ENCODE results near the gene GABBR2.
A peak's percentile ranks its signal among the peaks of the same experiment; 100 is the strongest.

Gene GABBR2

DNA sequence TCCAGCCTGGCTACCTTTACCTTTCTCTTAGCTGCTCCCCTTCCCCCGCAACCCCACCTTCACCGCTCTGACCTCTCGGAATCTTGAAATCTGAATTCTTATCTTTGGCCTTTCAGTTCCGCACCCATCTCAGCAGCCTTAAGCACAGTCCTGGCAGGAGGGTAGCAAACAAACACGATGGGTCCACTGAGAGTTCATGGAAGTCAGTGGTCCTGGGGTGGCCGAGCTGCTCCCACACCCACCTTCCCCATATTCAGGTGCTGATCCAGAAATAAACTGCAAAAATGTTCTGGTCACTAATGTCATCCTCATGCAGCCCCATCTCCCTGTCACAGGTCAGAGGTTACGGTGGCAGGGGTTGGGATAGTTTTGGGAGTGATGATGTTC lies 393.7 kb downstream of the GABBR2 start:
- ATAC-seq (ENCODE audit: low read depth) = no peak
- TF ChIP-seq, protein P1, sequence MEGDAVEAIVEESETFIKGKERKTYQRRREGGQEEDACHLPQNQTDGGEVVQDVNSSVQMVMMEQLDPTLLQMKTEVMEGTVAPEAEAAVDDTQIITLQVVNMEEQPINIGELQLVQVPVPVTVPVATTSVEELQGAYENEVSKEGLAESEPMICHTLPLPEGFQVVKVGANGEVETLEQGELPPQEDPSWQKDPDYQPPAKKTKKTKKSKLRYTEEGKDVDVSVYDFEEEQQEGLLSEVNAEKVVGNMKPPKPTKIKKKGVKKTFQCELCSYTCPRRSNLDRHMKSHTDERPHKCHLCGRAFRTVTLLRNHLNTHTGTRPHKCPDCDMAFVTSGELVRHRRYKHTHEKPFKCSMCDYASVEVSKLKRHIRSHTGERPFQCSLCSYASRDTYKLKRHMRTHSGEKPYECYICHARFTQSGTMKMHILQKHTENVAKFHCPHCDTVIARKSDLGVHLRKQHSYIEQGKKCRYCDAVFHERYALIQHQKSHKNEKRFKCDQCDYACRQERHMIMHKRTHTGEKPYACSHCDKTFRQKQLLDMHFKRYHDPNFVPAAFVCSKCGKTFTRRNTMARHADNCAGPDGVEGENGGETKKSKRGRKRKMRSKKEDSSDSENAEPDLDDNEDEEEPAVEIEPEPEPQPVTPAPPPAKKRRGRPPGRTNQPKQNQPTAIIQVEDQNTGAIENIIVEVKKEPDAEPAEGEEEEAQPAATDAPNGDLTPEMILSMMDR (IDR thresholded peaks at IDR 0.05; ENCODE audit: poor library complexity, severe bottlenecking) = no peak

DNA sequence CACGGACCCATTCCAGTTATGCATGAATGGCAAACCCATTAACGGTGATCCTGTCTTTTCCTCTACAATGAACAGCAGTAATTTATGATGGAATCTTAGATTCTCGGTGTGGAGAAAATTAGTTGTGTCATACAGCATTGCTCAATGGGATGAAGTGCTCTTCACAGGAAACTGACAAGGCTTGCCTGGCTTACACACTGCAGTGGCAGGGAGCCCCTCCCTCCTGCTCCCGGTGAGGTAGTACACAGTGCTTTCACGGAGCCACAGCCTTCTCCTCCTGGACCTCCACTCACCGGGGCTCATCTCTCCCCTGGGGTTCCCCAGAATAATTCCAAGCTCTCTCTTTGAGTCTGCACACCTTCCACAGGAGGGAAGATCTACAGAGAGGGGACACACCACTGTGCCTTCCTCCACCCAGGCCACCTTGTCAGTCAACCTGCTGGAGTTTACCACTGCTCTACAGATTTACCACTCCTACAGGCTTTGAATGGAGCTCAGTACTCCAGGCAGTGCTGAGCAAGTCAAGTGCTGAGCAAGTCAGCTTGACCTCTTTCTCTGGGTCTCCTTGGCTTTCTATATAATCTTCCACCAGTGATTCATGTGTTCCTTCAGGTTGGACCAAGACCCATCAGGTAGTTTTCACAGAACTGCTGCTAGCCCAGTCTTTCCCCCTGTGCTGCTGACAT lies 394.2 kb downstream of the GABBR2 start:
- Histone ChIP-seq H3K4me1 (ENCODE audit: insufficient read depth, poor library complexity, severe bottlenecking) (no peaks in the 10 kb centered on the region), H3K27me3 (ENCODE audit: insufficient read depth, poor library complexity, severe bottlenecking) (no peaks in the 10 kb centered on the region), H3K4me3 (ENCODE audit: severe bottlenecking) (no peak overlapping the region), H3K36me3 (ENCODE audit: low read depth) (no peaks in the 10 kb centered on the region), H3K27ac (ENCODE audit: poor library complexity, severe bottlenecking) (no peak overlapping the region), H3K9me3 (ENCODE audit: severe bottlenecking) (no peaks in the 10 kb centered on the region)
- no peak for DNase-seq (ENCODE audit: low spot score)
- peak; percentile 83 for ATAC-seq (ENCODE audit: low read depth)
- TF ChIP-seq, protein P1 (IDR thresholded peaks at IDR 0.05; ENCODE audit: poor library complexity, severe bottlenecking) = no peak

More for the DNA sequence above, 393.7 kb downstream of the GABBR2 start:
- H3K9me3 ChIP-seq (ENCODE audit: severe bottlenecking) = no peaks in the 10 kb centered on the region
- H3K27me3 ChIP-seq (ENCODE audit: insufficient read depth, poor library complexity, severe bottlenecking) = no peaks in the 10 kb centered on the region
- no peak for DNase-seq (ENCODE audit: low spot score)
- no peaks in the 10 kb centered on the region for H3K36me3 ChIP-seq (ENCODE audit: low read depth)
- no peak overlapping the region for H3K4me3 ChIP-seq (ENCODE audit: severe bottlenecking)
- H3K4me1 ChIP-seq (ENCODE audit: insufficient read depth, poor library complexity, severe bottlenecking) = no peaks in the 10 kb centered on the region
- no peak overlapping the region for H3K27ac ChIP-seq (ENCODE audit: poor library complexity, severe bottlenecking)

DNA sequence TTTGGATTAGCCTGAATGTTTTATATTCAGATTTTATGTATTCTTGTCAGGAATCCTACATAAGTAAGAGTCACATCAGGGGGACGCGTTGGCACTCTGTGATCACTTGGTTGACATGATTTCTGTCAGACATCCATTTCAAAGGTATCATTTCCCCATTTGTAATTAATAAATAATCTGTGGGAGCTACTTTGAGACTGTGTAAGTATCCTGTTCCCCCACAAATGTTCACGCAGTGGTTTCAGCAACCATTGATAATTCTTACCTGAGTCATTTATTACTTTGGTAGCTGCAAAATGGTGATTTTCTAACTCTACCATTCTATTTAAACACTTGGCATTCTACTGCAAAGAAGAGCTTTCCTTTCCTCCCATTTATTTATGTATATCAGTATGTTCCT lies 396.4 kb downstream of the GABBR2 start:
- no peak for DNase-seq (ENCODE audit: low spot score)
- no peak overlapping the region for H3K27ac ChIP-seq (ENCODE audit: poor library complexity, severe bottlenecking)
- no peak for ATAC-seq (ENCODE audit: low read depth)
- no peak overlapping the region for H3K4me3 ChIP-seq (ENCODE audit: severe bottlenecking)
- no peaks in the 10 kb centered on the region for H3K4me1 ChIP-seq (ENCODE audit: insufficient read depth, poor library complexity, severe bottlenecking)
- no peaks in the 10 kb centered on the region for H3K9me3 ChIP-seq (ENCODE audit: severe bottlenecking)
- TF ChIP-seq, protein P1 (IDR thresholded peaks at IDR 0.05; ENCODE audit: poor library complexity, severe bottlenecking) = no peak
- H3K27me3 ChIP-seq (ENCODE audit: insufficient read depth, poor library complexity, severe bottlenecking) = no peaks in the 10 kb centered on the region
- no peaks in the 10 kb centered on the region for H3K36me3 ChIP-seq (ENCODE audit: low read depth)

DNA sequence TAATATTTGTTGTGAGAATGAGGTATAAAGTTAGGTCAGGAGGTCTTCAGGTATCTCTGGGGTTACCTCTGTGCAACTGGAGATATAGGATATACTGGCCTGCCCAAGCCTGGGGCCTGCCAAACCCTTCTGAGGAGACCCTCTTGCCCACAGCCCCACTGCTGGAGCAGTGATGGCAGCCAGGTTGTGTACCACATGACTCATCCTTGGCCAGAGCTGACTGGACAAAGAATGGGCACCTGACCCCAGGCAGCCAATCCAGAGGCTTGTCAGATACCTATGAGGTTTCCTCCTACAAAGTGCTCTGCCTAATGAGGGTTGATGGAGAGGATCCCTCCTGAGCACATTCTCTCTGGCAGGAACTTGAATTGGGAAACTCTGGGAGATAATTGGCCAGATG lies 397.2 kb downstream of the GABBR2 start:
- DNase-seq (ENCODE audit: low spot score) (no peak), ATAC-seq (ENCODE audit: low read depth) (no peak)
- H3K9me3 ChIP-seq (ENCODE audit: severe bottlenecking) = no peaks in the 10 kb centered on the region
- TF ChIP-seq, protein P1 (IDR thresholded peaks at IDR 0.05; ENCODE audit: poor library complexity, severe bottlenecking) = no peak
- H3K4me1 ChIP-seq (ENCODE audit: insufficient read depth, poor library complexity, severe bottlenecking) = peaks cover 4% of the 10 kb centered on the region
- no peak overlapping the region for H3K4me3 ChIP-seq (ENCODE audit: severe bottlenecking)
- H3K27me3 ChIP-seq (ENCODE audit: insufficient read depth, poor library complexity, severe bottlenecking) = no peaks in the 10 kb centered on the region
- no peak overlapping the region for H3K27ac ChIP-seq (ENCODE audit: poor library complexity, severe bottlenecking)
- H3K36me3 ChIP-seq (ENCODE audit: low read depth) = no peaks in the 10 kb centered on the region

DNA sequence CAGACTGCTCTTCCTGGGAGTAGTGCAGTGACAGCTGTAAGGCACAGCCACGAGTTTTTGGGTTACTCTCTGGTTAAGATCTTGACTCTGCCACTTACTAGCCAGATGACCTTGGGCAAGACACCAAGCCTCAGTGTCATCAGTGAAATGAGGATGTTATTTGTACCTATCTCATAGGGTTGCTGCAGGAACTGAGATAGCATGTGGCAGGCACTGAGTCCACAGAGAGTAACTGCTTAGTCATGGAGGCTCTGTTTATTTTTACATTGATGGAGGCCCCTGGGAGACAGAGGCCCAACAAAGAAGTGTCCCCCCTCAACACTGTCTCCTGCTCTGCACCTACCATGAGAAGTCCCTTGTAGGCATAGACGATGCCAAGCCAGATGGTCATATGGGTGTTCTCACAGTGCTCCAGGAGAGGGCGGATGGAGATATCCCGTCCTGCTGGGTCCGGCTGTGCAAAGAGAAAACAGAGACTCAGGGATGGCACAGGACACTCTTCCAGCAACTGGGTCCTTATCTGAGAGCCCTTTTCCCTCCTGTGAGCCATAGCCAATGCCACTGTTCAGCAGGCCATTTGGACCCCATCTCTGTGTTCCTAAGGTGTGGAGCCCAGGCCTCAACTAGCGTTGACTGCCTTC lies 397.9 kb downstream of the GABBR2 start:
- Histone ChIP-seq H3K9me3 (ENCODE audit: severe bottlenecking) (no peaks in the 10 kb centered on the region), H3K27ac (ENCODE audit: poor library complexity, severe bottlenecking) (no peak overlapping the region), H3K27me3 (ENCODE audit: insufficient read depth, poor library complexity, severe bottlenecking) (no peaks in the 10 kb centered on the region), H3K4me3 (ENCODE audit: severe bottlenecking) (no peak overlapping the region), H3K36me3 (ENCODE audit: low read depth) (no peaks in the 10 kb centered on the region), H3K4me1 (ENCODE audit: insufficient read depth, poor library complexity, severe bottlenecking) (peaks cover 5% of the 10 kb centered on the region)
- TF ChIP-seq, protein P1 (IDR thresholded peaks at IDR 0.05; ENCODE audit: poor library complexity, severe bottlenecking) = no peak
- DNase-seq (ENCODE audit: low spot score) (no peak), ATAC-seq (ENCODE audit: low read depth) (no peak)
